ENCODE data around the gene BFSP1.

GRCh38 chr20:17453592-17453991, 77.6 kb downstream of the BFSP1 start:
- no peak for TF ChIP-seq CTCF (IDR thresholded peaks at IDR 0.05)
- no peak for TF ChIP-seq POLR2A (IDR thresholded peaks at IDR 0.05)
